Neutrophil (primary cell): ENCODE data around the gene HAAO.
A peak's percentile ranks its signal among the peaks of the same experiment; 100 is the strongest.

Experiments
- H3K27ac ChIP-seq: fragments of 200-600 bp; sonication (generic); 2 replicates; pipeline ENCODE4 v1.5.1; 2016; ENCODE audit warnings: mild to moderate bottlenecking, moderate library complexity
- H3K27me3 ChIP-seq: fragments of 200-600 bp; sonication (generic); 2 replicates; pipeline ENCODE4 v1.6.0; 2016; ENCODE audit warnings: mild to moderate bottlenecking
- H3K36me3 ChIP-seq: fragments of 200-600 bp; sonication (generic); 2 replicates; pipeline ENCODE4 v1.5.1; 2017
- H3K4me1 ChIP-seq, 2 experiments: fragments of 200-600 bp in 1 of 2; sonication (generic) in 1 of 2; 1 replicate in 1 of 2; 2 replicates in 1 of 2; pipeline versions ENCODE4 v1.5.1 to v1.6.1; 2013 to 2016; ENCODE audit warnings: low read depth in 1 of 2, low read length in 1 of 2, mild to moderate bottlenecking in 1 of 2, moderate library complexity in 1 of 2; ENCODE audit not compliant: control insufficient read depth in 1 of 2, insufficient read depth in 1 of 2
- H3K4me3 ChIP-seq, 2 experiments: fragments of 200-600 bp in 1 of 2; sonication (generic) in 1 of 2; 1 replicate in 1 of 2; 2 replicates in 1 of 2; pipeline ENCODE4 v1.5.1; 2013 to 2016; ENCODE audit warnings: low read depth in 1 of 2, low read length in 1 of 2, mild to moderate bottlenecking in 1 of 2, moderate library complexity in 1 of 2
- H3K9me3 ChIP-seq: fragments of 200-600 bp; sonication (generic); 2 replicates; pipeline ENCODE4 v1.5.1; 2016
- TF ChIP-seq, protein P1 (sequence below): fragments of 200-600 bp; sonication (generic); IDR thresholded peaks from 2 replicates; pipeline ENCODE4 v1.5.1; 2016; ENCODE audit warnings: antibody characterized with exemption

HAAO gene

GRCh38 chr2:42829671-42830440 lies 37.5 kb upstream of the HAAO start:
- Histone ChIP-seq H3K27ac (no peak overlapping the region), H3K4me3 (no peak overlapping the region), H3K4me1 (peaks cover 13 to 16% of the 10 kb centered on the region in 2 experiments), H3K36me3 (no peaks in the 10 kb centered on the region), H3K9me3 (no peaks in the 10 kb centered on the region), H3K27me3 (no peaks in the 10 kb centered on the region)
- TF ChIP-seq, protein P1, sequence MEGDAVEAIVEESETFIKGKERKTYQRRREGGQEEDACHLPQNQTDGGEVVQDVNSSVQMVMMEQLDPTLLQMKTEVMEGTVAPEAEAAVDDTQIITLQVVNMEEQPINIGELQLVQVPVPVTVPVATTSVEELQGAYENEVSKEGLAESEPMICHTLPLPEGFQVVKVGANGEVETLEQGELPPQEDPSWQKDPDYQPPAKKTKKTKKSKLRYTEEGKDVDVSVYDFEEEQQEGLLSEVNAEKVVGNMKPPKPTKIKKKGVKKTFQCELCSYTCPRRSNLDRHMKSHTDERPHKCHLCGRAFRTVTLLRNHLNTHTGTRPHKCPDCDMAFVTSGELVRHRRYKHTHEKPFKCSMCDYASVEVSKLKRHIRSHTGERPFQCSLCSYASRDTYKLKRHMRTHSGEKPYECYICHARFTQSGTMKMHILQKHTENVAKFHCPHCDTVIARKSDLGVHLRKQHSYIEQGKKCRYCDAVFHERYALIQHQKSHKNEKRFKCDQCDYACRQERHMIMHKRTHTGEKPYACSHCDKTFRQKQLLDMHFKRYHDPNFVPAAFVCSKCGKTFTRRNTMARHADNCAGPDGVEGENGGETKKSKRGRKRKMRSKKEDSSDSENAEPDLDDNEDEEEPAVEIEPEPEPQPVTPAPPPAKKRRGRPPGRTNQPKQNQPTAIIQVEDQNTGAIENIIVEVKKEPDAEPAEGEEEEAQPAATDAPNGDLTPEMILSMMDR, result no peak

- no peak overlapping the region for H3K27ac ChIP-seq
- TF ChIP-seq, protein P1, result peak; percentile 84
These were observed 36.4 kb upstream of the HAAO start for GRCh38 chr2:42828487-42829425.

GRCh38 chr2:42827647-42828486 lies 35.5 kb upstream of the HAAO start:
- no peak overlapping the region for H3K27ac ChIP-seq
- H3K4me1 ChIP-seq, result peaks cover 13 to 16% of the 10 kb centered on the region in 2 experiments
- peak overlapping the region in 1 of 2 experiments; percentile 38 for H3K4me3 ChIP-seq
- TF ChIP-seq, protein P1, result peak; percentile 91
- H3K27me3 ChIP-seq, result no peaks in the 10 kb centered on the region
- no peaks in the 10 kb centered on the region for H3K9me3 ChIP-seq
- no peaks in the 10 kb centered on the region for H3K36me3 ChIP-seq

More at GRCh38 chr2:42828487-42829425, 36.4 kb upstream of the HAAO start:
- Histone ChIP-seq H3K27me3 (no peaks in the 10 kb centered on the region), H3K36me3 (no peaks in the 10 kb centered on the region), H3K4me3 (no peak overlapping the region), H3K4me1 (peaks cover 13 to 16% of the 10 kb centered on the region in 2 experiments), H3K9me3 (no peaks in the 10 kb centered on the region)

GRCh38 chr2:42826231-42826630 lies 33.8 kb upstream of the HAAO start:
- no peak overlapping the region for H3K4me3 ChIP-seq
- no peak overlapping the region for H3K27ac ChIP-seq
- H3K27me3 ChIP-seq, result no peaks in the 10 kb centered on the region
- TF ChIP-seq, protein P1, result no peak
- peaks cover 13 to 16% of the 10 kb centered on the region in 2 experiments for H3K4me1 ChIP-seq
- no peaks in the 10 kb centered on the region for H3K9me3 ChIP-seq
- H3K36me3 ChIP-seq, result no peaks in the 10 kb centered on the region

DNA sequence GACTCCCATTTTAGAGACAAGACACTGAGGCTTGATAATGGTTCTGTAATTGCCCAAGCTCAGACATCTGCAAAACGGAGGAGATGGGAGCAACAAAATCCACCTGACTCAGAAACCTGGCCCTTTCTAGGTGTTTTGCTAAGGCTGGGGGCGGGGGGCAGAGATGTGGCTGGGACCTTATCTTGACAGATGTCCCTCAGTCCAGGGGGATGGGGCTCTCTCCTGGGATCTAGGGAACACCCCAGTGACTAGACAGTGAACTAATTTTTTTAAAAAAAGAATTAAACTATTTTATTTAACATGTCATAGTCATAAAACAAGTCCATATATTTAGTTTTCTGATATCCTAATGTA lies 32.0 kb upstream of the HAAO start:
- Histone ChIP-seq H3K27me3 (no peaks in the 10 kb centered on the region), H3K4me3 (no peak overlapping the region), H3K36me3 (no peaks in the 10 kb centered on the region), H3K4me1 (peaks cover 13 to 16% of the 10 kb centered on the region in 2 experiments), H3K9me3 (no peaks in the 10 kb centered on the region), H3K27ac (no peak overlapping the region)
- TF ChIP-seq, protein P1, result no peak
